UCSD-AML1 (cell line): Measurements from ENCODE around the gene DAP.

Source experiments
- DNase-seq: peaks from one replicate; lab custom pipeline; 2025; ENCODE audit not compliant: unreplicated experiment; lab: John Stamatoyannopoulos, UW

Gene DAP

DNA sequence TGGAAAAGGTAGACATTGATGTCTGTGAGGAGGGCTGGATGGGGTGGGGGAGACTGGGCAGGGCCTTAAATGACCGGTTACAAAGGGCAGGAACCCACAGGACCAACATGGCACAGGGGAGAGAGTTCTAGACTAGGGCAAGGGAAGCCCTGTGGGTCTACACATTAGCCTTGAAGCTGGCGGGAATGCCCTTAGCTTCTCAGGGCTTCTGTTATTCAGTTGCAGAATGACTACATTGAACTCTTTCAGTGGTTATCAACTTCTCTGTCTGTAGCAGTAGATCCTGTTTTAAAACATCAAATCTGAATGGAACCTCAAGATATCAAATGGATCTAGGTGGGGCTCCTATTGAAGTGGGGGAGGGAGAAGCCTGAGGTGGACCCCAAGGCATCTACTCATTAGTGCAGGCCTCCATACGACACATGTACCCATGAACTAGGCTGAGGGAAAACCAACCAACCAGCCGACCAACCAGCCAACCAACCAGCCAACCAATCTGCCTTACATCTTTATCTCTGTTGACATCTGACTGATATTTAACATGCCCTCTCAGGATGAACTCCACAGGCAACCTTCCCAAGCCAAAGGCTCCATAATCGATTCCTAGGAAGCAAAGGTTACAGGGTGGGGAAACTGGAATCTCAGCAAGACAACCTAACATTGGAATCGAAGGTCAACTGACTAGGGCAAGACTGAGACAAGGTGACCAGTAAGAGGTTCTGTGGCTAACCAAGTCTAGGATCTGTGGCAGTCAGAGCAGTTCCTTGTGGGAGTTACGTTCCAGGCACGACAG, 48.3 kb downstream of the DAP start:
- no peak for DNase-seq

DNA sequence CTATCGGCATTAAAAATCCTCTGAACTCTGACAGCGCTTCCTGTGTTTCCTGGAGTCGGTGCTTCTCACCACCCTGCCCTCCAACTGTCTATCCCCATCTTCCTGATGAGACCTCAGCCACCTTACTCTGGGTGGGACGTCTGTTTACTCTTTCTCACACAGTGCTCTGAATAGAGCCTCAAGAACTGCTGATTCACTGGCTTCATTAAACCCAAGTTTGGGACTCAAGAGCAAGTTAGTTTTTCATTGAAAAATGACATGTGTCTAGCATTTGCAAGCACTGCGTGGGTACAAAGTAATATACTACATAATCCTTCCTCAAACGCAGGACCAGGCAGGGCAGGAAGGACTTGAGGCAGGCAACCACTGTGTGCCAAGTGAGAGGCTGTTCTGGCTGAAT, 49.5 kb downstream of the DAP start:
- no peak for DNase-seq

DNA sequence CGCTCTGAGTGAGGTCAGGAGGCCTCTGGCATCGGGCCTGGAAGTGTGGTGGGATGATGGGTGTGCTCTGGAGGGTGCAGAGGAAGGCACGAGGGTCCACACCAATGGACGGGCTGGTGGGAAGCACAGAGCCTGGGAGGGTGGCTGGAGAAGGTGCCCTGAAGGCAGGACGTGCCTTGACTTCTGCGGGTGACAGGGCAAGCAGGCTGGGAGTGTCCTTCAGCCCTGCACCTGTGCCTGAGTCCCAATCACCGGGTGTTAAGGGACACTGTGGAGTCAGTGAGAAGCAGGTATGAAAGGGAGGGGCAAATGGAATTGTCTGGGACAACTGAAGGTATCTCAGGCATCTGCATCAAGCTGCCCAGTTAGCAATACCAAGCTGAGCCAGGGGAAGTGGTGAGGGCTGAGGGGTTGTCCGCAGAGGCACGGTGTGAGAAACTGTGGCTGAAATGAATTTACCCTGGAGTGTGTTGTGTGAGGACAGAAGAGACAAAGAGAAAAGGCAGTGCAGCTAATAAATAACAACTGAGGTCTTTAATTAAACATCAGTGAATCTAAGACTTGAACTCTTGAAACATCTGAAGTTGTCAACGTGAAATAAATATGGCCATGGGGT, 50.4 kb downstream of the DAP start:
- no peak for DNase-seq

DNA sequence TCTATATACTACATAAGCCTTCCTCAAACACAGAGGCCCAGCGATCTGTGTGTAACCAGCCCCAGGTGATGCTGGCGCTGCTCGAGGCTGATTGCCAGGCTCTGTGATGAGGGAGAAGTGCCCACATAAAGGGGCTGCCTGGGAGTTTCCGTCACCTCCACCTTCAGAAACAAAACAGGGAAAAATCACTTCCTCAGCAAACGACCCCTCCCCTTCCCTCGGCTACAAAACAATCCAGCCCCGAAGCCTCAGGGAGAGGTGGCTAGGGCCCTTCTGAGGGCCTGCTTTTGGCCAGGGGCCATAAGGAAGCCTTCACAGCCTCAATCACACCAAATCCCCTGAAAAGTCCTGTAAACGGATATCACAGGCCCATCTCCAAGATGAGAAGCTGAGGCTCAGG, 51.1 kb downstream of the DAP start:
- DNase-seq = no peak

DNA sequence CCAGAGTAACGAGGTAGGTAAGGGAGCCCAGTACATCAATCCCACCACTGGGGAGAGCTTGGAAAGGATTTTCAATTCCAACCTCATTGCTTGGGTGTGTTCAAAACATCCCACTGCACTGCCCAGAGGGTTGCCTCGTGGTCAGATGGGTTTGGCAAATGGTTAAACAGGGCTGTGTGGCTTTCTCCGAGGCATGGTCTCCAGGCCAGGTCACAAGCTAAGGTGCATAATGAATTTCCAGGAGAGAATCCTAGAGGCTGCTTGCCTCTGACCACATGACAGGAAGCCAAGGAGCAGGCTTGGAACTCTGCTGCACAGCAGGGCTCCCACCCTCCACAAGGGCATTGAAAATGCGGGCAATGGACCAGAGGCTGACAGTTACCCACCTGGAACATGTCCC, 51.6 kb downstream of the DAP start:
- no peak for DNase-seq

GRCh38 chr5:10708189-10708944, 52.7 kb downstream of the DAP start:
- DNase-seq = no peak

DNA sequence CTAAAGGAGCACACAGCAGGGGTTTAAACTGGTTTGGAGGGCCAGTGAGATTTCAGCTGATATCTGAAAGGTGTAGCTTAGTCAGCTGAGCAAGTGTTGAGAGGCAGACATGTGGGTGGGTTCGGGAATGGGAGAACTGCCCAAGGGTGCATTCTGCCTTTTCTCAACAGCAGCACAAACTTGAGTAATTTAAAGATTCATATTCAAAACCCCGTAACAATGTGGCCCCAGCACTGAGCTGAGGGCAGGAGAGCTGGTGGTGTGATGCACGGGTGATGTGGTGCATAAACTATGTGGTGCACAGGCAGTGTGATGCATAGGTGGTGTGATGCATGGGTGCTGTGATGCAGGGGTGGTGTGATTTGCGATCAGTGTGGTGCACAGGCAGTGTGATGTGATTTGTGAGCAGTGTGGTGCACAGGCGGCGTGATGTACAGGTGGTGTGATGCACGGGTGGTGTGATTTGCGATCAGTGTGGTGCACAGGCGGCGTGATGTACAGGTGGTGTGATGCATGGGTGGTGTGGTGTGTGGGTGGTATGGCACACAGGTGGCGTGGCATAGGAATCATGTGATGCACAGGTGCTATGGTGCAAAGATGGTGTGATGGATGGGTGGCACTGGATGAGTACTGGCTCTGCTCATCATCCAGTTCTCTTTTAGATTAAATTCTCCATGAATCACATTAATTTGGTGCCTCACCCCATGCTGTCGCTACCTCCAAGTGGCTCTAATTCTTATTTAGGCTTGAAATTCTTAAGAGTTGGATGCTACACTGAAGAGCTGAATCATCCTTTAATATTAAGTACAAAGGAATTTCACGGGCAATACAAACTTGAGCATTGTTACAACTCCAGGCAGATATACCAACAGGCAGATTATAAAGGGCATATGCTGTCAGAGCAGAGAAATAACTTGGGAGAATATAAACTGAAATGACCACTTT, 53.6 kb downstream of the DAP start:
- no peak for DNase-seq

- DNase-seq = no peak
Measured at GRCh38 chr5:10706326-10706725, 54.7 kb downstream of the DAP start.

GRCh38 chr5:10705747-10706146, 55.3 kb downstream of the DAP start:
- DNase-seq = no peak

GRCh38 chr5:10704949-10705621, 55.9 kb downstream of the DAP start:
- peak; percentile 72 for DNase-seq

GRCh38 chr5:10703676-10704075, 57.4 kb downstream of the DAP start:
- DNase-seq = no peak

DNA sequence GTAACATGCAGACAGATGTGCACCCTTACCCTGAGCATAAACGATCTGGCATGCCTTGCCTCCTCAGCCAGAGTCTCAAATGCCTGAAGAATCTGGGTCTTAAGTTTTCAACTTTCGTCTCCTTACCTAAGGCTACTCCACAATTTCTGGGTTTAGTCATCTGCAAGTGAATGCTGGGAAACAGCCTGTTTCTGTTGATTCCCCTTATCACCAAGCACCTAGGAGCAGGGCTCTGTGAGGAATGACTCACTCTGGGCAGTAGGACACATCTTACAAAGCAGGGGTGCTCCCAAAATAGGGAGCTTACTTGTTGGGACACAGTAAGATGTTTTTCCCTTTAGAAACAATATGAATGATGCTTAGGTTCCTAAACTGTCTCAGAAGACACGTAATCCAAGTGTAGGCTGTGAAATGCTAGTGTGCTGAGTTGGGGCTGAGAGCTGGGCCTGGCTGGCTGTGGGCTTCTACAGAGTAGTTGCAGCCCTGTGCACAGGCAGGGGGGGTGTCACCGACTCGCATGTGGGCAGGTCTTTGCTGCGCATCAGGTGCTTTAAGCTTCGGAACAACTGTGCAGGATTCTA, 58.0 kb downstream of the DAP start:
- no peak for DNase-seq

- DNase-seq = no peak
Measured at GRCh38 chr5:10702040-10702629, 58.9 kb downstream of the DAP start.

- DNase-seq = no peak
Measured at GRCh38 chr5:10701567-10702039, 59.4 kb downstream of the DAP start.

- DNase-seq = no peak
Measured at GRCh38 chr5:10700516-10700915, 60.5 kb downstream of the DAP start.

DNA sequence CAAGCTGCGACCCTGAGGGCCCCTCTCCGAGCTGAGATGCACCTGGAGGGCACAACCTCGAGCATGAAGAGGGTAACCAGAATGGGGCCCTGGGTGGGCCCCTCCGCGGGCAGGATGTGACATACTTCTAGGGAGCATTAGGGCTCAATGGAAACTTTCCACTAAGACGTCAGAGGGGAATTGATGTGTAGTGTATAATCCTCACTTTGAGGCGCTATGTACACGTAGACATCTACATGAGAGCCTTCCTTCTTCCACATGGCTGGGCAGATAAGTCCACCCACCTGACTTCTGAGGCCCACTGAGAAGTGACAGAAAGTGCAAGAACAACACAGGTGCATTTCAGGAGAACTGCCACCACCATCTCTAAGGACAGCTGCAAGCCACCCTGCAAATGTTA, 61.0 kb downstream of the DAP start:
- no peak for DNase-seq

DNA sequence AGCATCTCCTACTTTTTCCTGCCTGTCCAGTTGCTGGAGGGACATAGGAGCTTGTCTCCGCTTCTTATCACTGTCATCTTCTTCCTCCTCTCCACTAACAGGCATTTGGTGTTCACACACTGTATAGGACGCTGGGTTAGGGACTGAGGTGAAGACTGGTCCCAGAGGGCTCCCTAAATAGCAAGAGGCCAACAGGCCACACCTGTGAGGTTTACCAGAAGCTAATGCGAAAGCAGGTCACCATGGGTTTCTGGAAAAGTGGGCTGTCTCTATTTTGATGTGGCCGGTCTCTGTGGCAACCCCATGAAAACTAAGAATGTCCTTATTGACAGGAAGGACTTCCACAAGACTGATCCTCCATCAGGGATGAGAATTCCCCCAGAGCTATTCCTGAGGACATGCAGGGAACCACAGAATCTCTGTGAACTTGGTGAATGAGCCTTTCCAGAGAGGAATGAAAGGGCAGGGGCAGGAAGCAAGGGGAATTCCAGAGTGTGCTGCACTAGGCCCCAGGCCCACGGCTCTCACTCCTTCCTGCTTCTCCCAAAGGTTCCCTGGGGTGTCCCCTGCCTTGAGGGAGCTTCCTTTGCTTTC, 61.7 kb downstream of the DAP start:
- DNase-seq = no peak

GRCh38 chr5:10695759-10696543, 65.1 kb downstream of the DAP start:
- no peak for DNase-seq
